ENCODE results near the gene TLCD2. TPM values are rescaled to one million over a fixed set of nuclear protein-coding genes. Genes with fewer than 3 reads are reported as not detected.

Gene TLCD2
- total and polyA plus RNA-seq, 9 of the 15 experiments (the other 6 are each of a cell fraction or from before 2014, with no cell fraction given), result 0.10 to 0.89 (median 0.58) TPM

GRCh38 chr17:1714980-1715802 is 5.0 kb upstream of the TLCD2 start (continued):
- TF ChIP-seq GABPB2 (CRISPR knock-in tag; conservative IDR thresholded peaks at IDR 0.05) (no peak), ZC3H4 (CRISPR knock-in tag; IDR thresholded peaks at IDR 0.05; ENCODE audit: borderline replicate concordance) (no peak), HMG20B (CRISPR knock-in tag; IDR thresholded peaks at IDR 0.05) (no peak), ZNF146 (CRISPR knock-in tag; IDR thresholded peaks at IDR 0.05; ENCODE audit: unreplicated experiment) (no peak), GABPA (tag; conservative IDR thresholded peaks at IDR 0.05; ENCODE audit: low read depth) (no peak), ZC3H11A (IDR thresholded peaks at IDR 0.05; ENCODE audit: low read depth, low read length) (no peak), SNIP1 (IDR thresholded peaks at IDR 0.05; ENCODE audit: low read depth) (no peak), TEAD2 (tag; IDR thresholded peaks at IDR 0.05) (no peak), POLR3G (IDR thresholded peaks at IDR 0.05; ENCODE audit: extremely low read depth, insufficient read length, insufficient replicate concordance) (no peak), LCOR (CRISPR knock-in tag; IDR thresholded peaks at IDR 0.05) (peak; percentile 66; the same call in 1 of the 2 replicates), RNF2 (IDR thresholded peaks at IDR 0.05) (no peak), CCNT2 (IDR thresholded peaks at IDR 0.05; ENCODE audit: borderline replicate concordance, extremely low read depth, insufficient read length, low read depth, low read length) (peak; percentile 23), SMARCE1 (IDR thresholded peaks at IDR 0.05) (0 out of 2 replicates have a peak, but pooled peaks have one; percentile 31), HMGN3 (IDR thresholded peaks at IDR 0.05; ENCODE audit: borderline replicate concordance, extremely low read depth, insufficient read length, low read depth, low read length) (peak; percentile 73), TCF7L2 (IDR thresholded peaks at IDR 0.05; ENCODE audit: low read depth, low read length) (no peak), TRIM24 (IDR thresholded peaks at IDR 0.05) (no peak), SMARCA5 (IDR thresholded peaks at IDR 0.05) (no peak), HSF4 (CRISPR knock-in tag; IDR thresholded peaks at IDR 0.05; ENCODE audit: borderline replicate concordance) (no peak), MEIS2 (IDR thresholded peaks at IDR 0.05; ENCODE audit: partially characterized antibody) (peak; percentile 57), E2F1 (CRISPR knock-in tag; IDR thresholded peaks at IDR 0.05) (no peak), CXXC5 (CRISPR knock-in tag; IDR thresholded peaks at IDR 0.05) (no peak), ZC3H8 (IDR thresholded peaks at IDR 0.05) (no peak), SRSF7 (optimal IDR thresholded peaks at IDR 0.05; ENCODE audit: low read depth, low read length) (no peak)
- TF ChIP-seq, protein P1, sequence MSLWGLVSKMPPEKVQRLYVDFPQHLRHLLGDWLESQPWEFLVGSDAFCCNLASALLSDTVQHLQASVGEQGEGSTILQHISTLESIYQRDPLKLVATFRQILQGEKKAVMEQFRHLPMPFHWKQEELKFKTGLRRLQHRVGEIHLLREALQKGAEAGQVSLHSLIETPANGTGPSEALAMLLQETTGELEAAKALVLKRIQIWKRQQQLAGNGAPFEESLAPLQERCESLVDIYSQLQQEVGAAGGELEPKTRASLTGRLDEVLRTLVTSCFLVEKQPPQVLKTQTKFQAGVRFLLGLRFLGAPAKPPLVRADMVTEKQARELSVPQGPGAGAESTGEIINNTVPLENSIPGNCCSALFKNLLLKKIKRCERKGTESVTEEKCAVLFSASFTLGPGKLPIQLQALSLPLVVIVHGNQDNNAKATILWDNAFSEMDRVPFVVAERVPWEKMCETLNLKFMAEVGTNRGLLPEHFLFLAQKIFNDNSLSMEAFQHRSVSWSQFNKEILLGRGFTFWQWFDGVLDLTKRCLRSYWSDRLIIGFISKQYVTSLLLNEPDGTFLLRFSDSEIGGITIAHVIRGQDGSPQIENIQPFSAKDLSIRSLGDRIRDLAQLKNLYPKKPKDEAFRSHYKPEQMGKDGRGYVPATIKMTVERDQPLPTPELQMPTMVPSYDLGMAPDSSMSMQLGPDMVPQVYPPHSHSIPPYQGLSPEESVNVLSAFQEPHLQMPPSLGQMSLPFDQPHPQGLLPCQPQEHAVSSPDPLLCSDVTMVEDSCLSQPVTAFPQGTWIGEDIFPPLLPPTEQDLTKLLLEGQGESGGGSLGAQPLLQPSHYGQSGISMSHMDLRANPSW (CRISPR knock-in tag; IDR thresholded peaks at IDR 0.05), result no peak
- TF ChIP-seq, protein P2, sequence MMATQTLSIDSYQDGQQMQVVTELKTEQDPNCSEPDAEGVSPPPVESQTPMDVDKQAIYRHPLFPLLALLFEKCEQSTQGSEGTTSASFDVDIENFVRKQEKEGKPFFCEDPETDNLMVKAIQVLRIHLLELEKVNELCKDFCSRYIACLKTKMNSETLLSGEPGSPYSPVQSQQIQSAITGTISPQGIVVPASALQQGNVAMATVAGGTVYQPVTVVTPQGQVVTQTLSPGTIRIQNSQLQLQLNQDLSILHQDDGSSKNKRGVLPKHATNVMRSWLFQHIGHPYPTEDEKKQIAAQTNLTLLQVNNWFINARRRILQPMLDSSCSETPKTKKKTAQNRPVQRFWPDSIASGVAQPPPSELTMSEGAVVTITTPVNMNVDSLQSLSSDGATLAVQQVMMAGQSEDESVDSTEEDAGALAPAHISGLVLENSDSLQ (IDR thresholded peaks at IDR 0.05), result peak; percentile 84
